GM12801 (cell line): Measurements from ENCODE around the gene PLXND1.

Source experiments
- CTCF ChIP-seq: IDR thresholded peaks from one replicate; pipeline ENCODE4 v1.5.1; 2011; ENCODE audit warnings: control low read depth; ENCODE audit not compliant: insufficient read length; ENCODE audit errors: extremely low read depth

PLXND1 gene

GRCh38 chr3:129604767-129605166 is 1.7 kb downstream of the PLXND1 start:
- TF ChIP-seq CTCF = no peak

- no peak for TF ChIP-seq CTCF
Measured at GRCh38 chr3:129603991-129604749, 2.3 kb downstream of the PLXND1 start.

GRCh38 chr3:129603561-129603942 is 2.9 kb downstream of the PLXND1 start:
- TF ChIP-seq CTCF = no peak

- no peak for TF ChIP-seq CTCF
Measured at GRCh38 chr3:129602730-129603560, 3.5 kb downstream of the PLXND1 start.

GRCh38 chr3:129602309-129602708 is 4.2 kb downstream of the PLXND1 start:
- TF ChIP-seq CTCF = no peak

GRCh38 chr3:129601713-129602112 is 4.8 kb downstream of the PLXND1 start:
- no peak for TF ChIP-seq CTCF

GRCh38 chr3:129600348-129600747 is 6.1 kb downstream of the PLXND1 start:
- no peak for TF ChIP-seq CTCF
